HuH-7 (cell line): Measurements from ENCODE around the gene CTNNA2.

Source experiments
- DNase-seq: peaks from one replicate; pipeline ENCODE4 v3.0.0; 2011; ENCODE audit warnings: low spot score

The CTNNA2 gene

DNA sequence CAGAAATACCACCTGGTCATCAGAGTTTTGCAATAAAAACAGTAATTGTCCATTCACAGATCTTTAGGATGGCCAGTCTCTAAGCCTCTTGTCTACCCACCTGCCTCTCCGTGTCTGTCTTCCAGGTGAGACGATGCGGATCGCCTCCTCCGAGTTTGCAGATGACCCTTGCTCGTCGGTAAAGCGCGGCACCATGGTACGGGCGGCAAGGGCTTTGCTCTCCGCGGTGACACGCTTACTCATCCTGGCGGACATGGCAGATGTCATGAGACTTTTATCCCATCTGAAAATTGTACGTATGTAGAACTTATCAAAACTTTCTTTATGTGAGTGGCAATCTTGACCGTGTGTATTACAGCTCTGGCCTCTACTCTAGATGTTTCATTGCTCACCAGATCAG is 345.0 kb downstream of the CTNNA2 start:
- no peak for DNase-seq

DNA sequence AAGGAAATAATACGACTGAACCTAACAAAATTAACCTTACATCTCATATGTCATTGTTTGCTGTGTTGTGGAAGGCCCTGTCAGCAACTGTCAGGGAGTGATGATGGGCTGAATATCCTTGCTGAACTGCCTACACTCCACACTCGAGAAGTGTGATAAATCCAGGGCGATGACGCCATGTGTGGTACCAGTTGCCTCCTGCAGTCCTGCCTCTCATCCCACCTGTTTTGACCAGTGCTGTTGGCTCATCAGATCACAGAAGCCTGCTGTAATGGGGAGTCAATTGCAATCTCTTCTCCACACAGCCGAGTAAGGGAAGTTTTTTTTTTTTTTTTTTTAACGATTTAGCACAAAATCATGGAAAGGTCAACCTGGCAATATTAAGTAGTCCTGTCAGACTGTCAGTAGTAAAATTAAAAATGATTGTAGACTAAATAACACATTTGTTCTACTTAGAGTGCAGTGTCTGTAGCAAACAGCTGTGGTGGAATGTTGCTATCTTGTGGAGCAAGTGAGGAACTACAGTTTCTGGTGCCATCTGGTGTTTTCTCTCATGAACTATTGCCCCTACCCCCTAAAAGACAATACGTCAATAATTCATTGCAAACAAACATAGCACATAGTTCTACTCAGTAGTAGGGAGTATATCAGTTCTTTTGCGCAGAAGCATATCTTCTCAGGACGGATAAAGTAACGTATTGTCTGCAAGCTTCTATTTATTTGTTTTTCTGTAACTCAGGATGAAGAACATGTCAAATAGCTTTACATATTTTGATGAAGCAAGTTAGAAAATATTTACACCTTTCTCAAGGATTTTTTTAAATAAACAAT is 347.6 kb downstream of the CTNNA2 start:
- peak; percentile 50 for DNase-seq

DNA sequence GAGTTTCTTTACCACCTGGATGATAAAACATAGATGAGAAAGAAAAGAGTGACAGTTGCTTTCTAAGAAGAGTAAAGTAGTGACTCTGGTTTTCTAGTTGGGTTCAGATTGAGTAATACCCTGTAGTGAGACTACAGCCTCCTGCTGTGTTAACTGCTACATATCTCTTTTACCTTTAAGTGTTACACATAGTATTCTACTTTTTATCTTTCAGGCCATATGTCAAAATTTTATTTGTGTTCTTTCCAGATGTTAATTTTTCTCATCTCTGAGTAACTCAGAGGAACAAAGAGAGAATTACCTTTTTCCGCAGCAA is 348.2 kb downstream of the CTNNA2 start:
- DNase-seq: no peak

GRCh38 chr2:79862756-79863155 is 349.9 kb downstream of the CTNNA2 start:
- no peak for DNase-seq

GRCh38 chr2:79872656-79873055 is 359.8 kb downstream of the CTNNA2 start:
- DNase-seq: no peak

DNA sequence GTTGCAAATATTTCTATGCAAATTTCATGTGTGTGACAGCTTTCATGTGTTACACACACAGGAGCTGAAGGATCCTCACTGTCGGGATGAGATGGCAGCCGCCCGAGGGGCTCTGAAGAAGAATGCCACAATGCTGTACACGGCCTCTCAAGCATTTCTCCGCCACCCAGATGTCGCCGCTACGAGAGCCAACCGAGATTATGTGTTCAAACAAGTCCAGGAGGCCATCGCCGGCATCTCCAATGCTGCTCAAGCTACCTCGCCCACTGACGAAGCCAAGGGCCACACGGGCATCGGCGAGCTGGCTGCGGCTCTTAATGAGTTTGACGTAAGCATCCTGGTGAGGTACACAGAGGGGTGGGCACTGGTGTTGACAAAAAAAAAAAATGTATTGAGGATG is 361.2 kb downstream of the CTNNA2 start:
- no peak for DNase-seq

GRCh38 chr2:79876430-79876829 is 363.6 kb downstream of the CTNNA2 start:
- DNase-seq: peak; percentile 23

DNA sequence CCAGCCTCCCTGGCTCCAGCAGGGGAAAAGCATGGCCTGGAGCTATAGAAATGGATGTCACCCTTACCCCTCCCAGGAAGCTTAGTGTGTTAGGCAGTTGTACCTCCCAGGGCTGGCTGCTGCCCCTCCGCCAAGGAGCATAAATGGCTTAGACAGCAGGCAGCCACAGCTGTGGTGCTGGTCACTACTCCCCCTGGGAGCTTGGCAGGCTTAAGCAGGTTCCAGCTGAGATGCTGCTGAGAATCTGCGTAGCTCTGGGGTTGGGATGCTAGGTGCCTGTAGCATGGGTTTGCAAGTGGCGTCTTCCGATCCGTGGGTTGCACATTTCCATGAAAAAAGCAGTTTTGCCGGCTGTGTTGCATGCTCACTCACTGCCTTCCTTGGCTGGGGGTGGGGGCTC is 369.7 kb downstream of the CTNNA2 start:
- DNase-seq: no peak

- peak; percentile 32 for DNase-seq
These were observed 375.0 kb downstream of the CTNNA2 start for GRCh38 chr2:79887747-79888374.

- DNase-seq: no peak
These were observed 379.3 kb downstream of the CTNNA2 start for GRCh38 chr2:79892123-79892522.

DNA sequence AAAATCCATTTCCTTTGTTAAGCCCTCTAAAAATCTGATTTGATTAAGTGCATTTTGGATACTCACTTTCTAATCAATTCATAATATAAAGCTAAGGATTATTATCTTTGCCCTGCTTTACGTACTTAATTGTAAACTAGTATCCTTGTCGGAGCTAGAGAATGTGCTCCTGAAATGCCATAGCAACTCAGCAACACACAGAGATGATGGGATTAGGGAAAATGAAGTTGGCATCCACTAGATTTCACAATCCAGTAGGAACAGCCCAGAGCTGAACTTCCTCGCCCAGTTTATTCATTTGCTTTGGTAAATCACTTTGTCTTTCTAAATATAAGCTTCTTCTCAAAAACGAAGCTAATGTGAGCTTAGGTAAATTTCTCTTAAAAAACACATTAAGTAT is 386.3 kb downstream of the CTNNA2 start:
- DNase-seq: no peak

GRCh38 chr2:79901161-79901560 is 388.3 kb downstream of the CTNNA2 start:
- DNase-seq: no peak

GRCh38 chr2:79903222-79904000 is 390.6 kb downstream of the CTNNA2 start:
- no peak for DNase-seq

GRCh38 chr2:79906139-79906890 is 393.5 kb downstream of the CTNNA2 start:
- no peak for DNase-seq

DNA sequence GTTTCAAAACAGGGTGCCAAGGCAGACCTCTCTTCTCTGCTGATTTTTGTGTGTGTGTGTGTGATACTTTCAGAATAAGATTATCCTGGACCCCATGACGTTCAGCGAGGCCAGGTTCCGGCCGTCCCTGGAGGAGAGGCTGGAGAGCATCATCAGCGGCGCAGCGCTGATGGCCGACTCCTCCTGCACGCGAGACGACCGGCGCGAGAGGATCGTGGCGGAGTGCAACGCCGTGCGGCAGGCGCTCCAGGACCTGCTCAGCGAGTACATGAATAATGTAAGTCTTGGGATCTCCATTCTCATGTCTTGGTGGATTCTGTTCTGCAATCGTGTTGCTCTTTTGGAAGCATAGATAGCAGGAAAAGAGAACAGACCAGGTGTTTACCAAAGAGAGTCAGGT is 396.7 kb downstream of the CTNNA2 start:
- no peak for DNase-seq

- peak; percentile 7 for DNase-seq
These were observed 397.8 kb downstream of the CTNNA2 start for GRCh38 chr2:79910643-79911042.

DNA sequence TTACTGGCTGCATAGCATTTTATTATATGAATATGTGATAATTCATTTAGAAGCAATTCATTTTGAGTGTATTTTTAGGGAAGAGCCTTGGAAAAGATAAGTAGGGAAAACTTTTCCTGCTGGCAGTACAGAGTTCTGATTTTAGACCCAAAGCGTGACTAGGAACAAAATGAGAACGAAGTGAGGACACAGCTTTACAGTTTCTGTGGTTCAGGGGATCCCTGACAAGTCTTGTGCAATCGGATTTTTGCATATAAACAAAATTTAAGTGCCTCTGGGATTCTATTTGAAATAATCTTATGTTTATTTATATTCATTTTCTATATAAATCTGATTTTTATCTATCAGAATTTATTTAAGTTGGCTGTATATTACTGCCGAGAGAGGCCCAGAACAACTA is 402.6 kb downstream of the CTNNA2 start:
- DNase-seq: no peak

- DNase-seq: no peak
These were observed 403.4 kb downstream of the CTNNA2 start for GRCh38 chr2:79916285-79916684.

GRCh38 chr2:79920512-79921076 is 407.7 kb downstream of the CTNNA2 start:
- no peak for DNase-seq

GRCh38 chr2:79929624-79930023 is 416.8 kb downstream of the CTNNA2 start:
- DNase-seq: no peak

- no peak for DNase-seq
These were observed 422.3 kb downstream of the CTNNA2 start for GRCh38 chr2:79935046-79935732.
